ENCODE measurements around the gene RBM43. TPM values are rescaled to one million over a fixed set of nuclear protein-coding genes. Genes with fewer than 3 reads are reported as not detected.

The RBM43 gene
- total RNA-seq, 1 donor from 2014 or later, result 5.4 TPM

- H3K9me3 Mint-ChIP-seq (ENCODE audit: low read depth), result no peaks in the 10 kb centered on the region
- H3K4me1 Mint-ChIP-seq (ENCODE audit: low read depth), result peaks cover 38% of the 10 kb centered on the region
- H3K27me3 Mint-ChIP-seq (ENCODE audit: low read depth), result no peaks in the 10 kb centered on the region
- H3K4me3 Mint-ChIP-seq (ENCODE audit: unreplicated experiment), result peak overlapping the region; percentile 88
- TF ChIP-seq, protein P1, sequence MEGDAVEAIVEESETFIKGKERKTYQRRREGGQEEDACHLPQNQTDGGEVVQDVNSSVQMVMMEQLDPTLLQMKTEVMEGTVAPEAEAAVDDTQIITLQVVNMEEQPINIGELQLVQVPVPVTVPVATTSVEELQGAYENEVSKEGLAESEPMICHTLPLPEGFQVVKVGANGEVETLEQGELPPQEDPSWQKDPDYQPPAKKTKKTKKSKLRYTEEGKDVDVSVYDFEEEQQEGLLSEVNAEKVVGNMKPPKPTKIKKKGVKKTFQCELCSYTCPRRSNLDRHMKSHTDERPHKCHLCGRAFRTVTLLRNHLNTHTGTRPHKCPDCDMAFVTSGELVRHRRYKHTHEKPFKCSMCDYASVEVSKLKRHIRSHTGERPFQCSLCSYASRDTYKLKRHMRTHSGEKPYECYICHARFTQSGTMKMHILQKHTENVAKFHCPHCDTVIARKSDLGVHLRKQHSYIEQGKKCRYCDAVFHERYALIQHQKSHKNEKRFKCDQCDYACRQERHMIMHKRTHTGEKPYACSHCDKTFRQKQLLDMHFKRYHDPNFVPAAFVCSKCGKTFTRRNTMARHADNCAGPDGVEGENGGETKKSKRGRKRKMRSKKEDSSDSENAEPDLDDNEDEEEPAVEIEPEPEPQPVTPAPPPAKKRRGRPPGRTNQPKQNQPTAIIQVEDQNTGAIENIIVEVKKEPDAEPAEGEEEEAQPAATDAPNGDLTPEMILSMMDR (IDR thresholded peaks at IDR 0.05), result no peak
- H3K36me3 Mint-ChIP-seq (ENCODE audit: low read depth), result no peaks in the 10 kb centered on the region
- DNase-seq (ENCODE audit: low spot score), result no peak
- peak overlapping the region; percentile 97 for H3K27ac Mint-ChIP-seq (ENCODE audit: unreplicated experiment)
Observed at GRCh38 chr2:151261977-151262291, 271 bp upstream of the RBM43 start.

DNA sequence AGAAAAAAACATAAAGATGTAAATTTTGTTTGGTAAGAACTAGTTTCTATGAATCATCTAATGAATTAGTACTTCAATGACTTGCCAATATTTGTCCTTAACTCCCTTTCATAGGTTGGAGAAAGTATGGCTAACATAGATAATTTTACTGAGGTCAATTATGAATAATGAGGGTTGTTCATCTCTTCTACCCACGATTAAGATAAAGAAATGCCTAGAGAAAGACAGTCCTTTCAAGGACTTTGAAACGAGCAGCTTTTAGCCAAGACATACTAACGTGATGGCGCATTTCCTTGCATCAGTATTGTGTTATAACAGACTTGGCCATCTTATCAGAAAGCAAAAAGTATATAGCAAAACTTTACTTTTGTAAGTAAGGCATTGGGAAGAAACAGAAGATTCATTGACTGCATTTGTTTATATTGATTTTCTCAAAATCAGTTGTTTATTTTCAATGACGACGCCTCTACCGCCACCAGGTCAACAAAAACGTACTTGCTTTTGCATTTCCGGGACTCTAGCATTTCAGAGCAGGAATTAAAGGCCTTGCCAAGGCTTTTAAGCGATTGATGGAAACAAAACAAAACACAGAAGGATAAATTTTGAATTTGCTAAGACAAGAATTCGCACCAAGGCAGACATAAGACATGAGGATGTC, 961 bp downstream of the RBM43 start:
- DNase-seq (ENCODE audit: low spot score), result no peak
- H3K27me3 Mint-ChIP-seq (ENCODE audit: low read depth), result no peaks in the 10 kb centered on the region
- TF ChIP-seq, protein P1 (IDR thresholded peaks at IDR 0.05), result no peak
- no peaks in the 10 kb centered on the region for H3K36me3 Mint-ChIP-seq (ENCODE audit: low read depth)
- H3K4me3 Mint-ChIP-seq (ENCODE audit: unreplicated experiment), result peak overlapping the region; percentile 88
- H3K27ac Mint-ChIP-seq (ENCODE audit: unreplicated experiment), result peak overlapping the region; percentile 83
- H3K4me1 Mint-ChIP-seq (ENCODE audit: low read depth), result peaks cover 40% of the 10 kb centered on the region
- no peaks in the 10 kb centered on the region for H3K9me3 Mint-ChIP-seq (ENCODE audit: low read depth)

- Mint-ChIP-seq H3K4me3 (ENCODE audit: unreplicated experiment) (no peak overlapping the region), H3K4me1 (ENCODE audit: low read depth) (peaks cover 42% of the 10 kb centered on the region), H3K9me3 (ENCODE audit: low read depth) (no peaks in the 10 kb centered on the region), H3K27ac (ENCODE audit: unreplicated experiment) (peak overlapping the region; percentile 88), H3K36me3 (ENCODE audit: low read depth) (peaks cover 2% of the 10 kb centered on the region), H3K27me3 (ENCODE audit: low read depth) (no peaks in the 10 kb centered on the region)
- TF ChIP-seq, protein P1 (IDR thresholded peaks at IDR 0.05), result no peak
- DNase-seq (ENCODE audit: low spot score), result no peak
Observed at GRCh38 chr2:151258121-151258520, 3.5 kb downstream of the RBM43 start.

DNA sequence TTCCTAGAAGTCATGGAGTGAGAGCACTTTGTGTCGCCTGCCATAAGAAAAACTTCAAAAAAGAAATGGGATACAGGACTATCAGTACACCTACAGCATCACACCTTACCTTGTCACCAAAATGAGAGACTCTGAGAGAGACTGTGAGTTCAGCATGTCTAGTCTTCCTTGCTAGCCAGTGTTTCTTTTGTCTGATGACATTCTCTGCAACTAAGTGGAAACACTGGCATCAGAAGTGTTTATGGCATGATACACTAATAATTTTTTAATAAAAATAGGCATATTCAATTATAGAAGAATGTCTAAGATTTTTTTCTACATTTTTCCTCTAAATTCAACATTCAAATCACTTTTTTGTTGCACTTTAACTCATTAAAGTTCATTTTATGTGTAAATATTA, 9.0 kb downstream of the RBM43 start:
- TF ChIP-seq, protein P1 (IDR thresholded peaks at IDR 0.05), result no peak
- no peak for DNase-seq (ENCODE audit: low spot score)
- Mint-ChIP-seq H3K27me3 (ENCODE audit: low read depth) (no peaks in the 10 kb centered on the region), H3K9me3 (ENCODE audit: low read depth) (peaks cover 11% of the 10 kb centered on the region), H3K27ac (ENCODE audit: unreplicated experiment) (peak overlapping the region; percentile 94), H3K36me3 (ENCODE audit: low read depth) (peaks cover 15% of the 10 kb centered on the region), H3K4me3 (ENCODE audit: unreplicated experiment) (no peak overlapping the region), H3K4me1 (ENCODE audit: low read depth) (peaks cover 47% of the 10 kb centered on the region)

- H3K4me3 Mint-ChIP-seq (ENCODE audit: unreplicated experiment), result peak overlapping the region; percentile 5
- H3K36me3 Mint-ChIP-seq (ENCODE audit: low read depth), result peaks cover 15% of the 10 kb centered on the region
- H3K4me1 Mint-ChIP-seq (ENCODE audit: low read depth), result peaks cover 43% of the 10 kb centered on the region
- H3K27ac Mint-ChIP-seq (ENCODE audit: unreplicated experiment), result peak overlapping the region; percentile 94
- peaks cover 11% of the 10 kb centered on the region for H3K9me3 Mint-ChIP-seq (ENCODE audit: low read depth)
- TF ChIP-seq, protein P1 (IDR thresholded peaks at IDR 0.05), result no peak
- no peaks in the 10 kb centered on the region for H3K27me3 Mint-ChIP-seq (ENCODE audit: low read depth)
- DNase-seq (ENCODE audit: low spot score), result no peak
Observed at GRCh38 chr2:151251012-151251411, 10.7 kb downstream of the RBM43 start.
